NOMO-1 (cell line): ENCODE data around the gene PDHX.
"Not testable (repeated sequence)": the region's sequence is repeated elsewhere in the genome, so short reads cannot be mapped to it uniquely, and the experiment has no call there.

Source experiments
- DNase-seq, 2 experiments: peaks; one replicate each; lab custom pipeline; 2025; ENCODE audit not compliant: unreplicated experiment in 2 of 2; lab: John Stamatoyannopoulos, UW

The PDHX gene

GRCh38 chr11:34916015-34916842 lies at the start of gene PDHX, which contains the start of gene APIP:
Gene PDHX, plus strand, starts transcription at chr11:34916618. Its CDS starts 38 bp downstream, at chr11:34916656.
Gene APIP, minus strand, starts transcription at chr11:34916379. Its CDS starts 95 bp downstream, at chr11:34916284.
- DNase-seq = peak; percentile 87 to 93

- DNase-seq = no peak
Observed at GRCh38 chr11:34869425-34869824, 47.0 kb upstream of the PDHX start.

- no peak for DNase-seq
Observed at GRCh38 chr11:34870548-34871196, 45.7 kb upstream of the PDHX start.

GRCh38 chr11:34874202-34874601 lies 42.2 kb upstream of the PDHX start:
- no peak for DNase-seq

- DNase-seq = no peak
Observed at GRCh38 chr11:34877375-34877975, 38.9 kb upstream of the PDHX start.

GRCh38 chr11:34881900-34882299 lies 34.5 kb upstream of the PDHX start:
- no peak for DNase-seq

GRCh38 chr11:34886609-34887008 lies 29.8 kb upstream of the PDHX start:
- no peak for DNase-seq

GRCh38 chr11:34887260-34887659 lies 29.2 kb upstream of the PDHX start:
- no peak for DNase-seq

GRCh38 chr11:34890089-34890488 lies 26.3 kb upstream of the PDHX start:
- DNase-seq = no peak

- DNase-seq = peak in 1 of 2 experiments; percentile 36
Observed at GRCh38 chr11:34890812-34891211, 25.6 kb upstream of the PDHX start.

GRCh38 chr11:34891611-34892010 lies 24.8 kb upstream of the PDHX start:
- no peak for DNase-seq

GRCh38 chr11:34893416-34893815 lies 23.0 kb upstream of the PDHX start:
- no peak for DNase-seq

- not testable (repeated sequence) for DNase-seq
Observed at GRCh38 chr11:34896191-34896590, 20.2 kb upstream of the PDHX start.

GRCh38 chr11:34897171-34897870 lies 19.1 kb upstream of the PDHX start:
- no peak for DNase-seq

GRCh38 chr11:34898474-34898873 lies 17.9 kb upstream of the PDHX start:
- no peak for DNase-seq

- no peak for DNase-seq
Observed at GRCh38 chr11:34899633-34900016, 16.8 kb upstream of the PDHX start.

GRCh38 chr11:34904421-34904955 lies 11.9 kb upstream of the PDHX start:
- no peak for DNase-seq

- DNase-seq = no peak
Observed at GRCh38 chr11:34905666-34906065, 10.8 kb upstream of the PDHX start.

GRCh38 chr11:34907934-34908593 lies 8.4 kb upstream of the PDHX start:
- no peak for DNase-seq

GRCh38 chr11:34909415-34909814 lies 7.0 kb upstream of the PDHX start:
- no peak for DNase-seq
